GM19324 (cell line): Measurements from ENCODE around the gene GATA3.

ENCODE experiments used
- ATAC-seq: cut with Tn5 transposase; IDR thresholded peaks from one replicate; pipeline ENCODE4 v1.9.1; 2021; ENCODE audit warnings: mild to moderate bottlenecking, moderate library complexity; ENCODE audit not compliant: unreplicated experiment, low FRiP score

The GATA3 gene

DNA sequence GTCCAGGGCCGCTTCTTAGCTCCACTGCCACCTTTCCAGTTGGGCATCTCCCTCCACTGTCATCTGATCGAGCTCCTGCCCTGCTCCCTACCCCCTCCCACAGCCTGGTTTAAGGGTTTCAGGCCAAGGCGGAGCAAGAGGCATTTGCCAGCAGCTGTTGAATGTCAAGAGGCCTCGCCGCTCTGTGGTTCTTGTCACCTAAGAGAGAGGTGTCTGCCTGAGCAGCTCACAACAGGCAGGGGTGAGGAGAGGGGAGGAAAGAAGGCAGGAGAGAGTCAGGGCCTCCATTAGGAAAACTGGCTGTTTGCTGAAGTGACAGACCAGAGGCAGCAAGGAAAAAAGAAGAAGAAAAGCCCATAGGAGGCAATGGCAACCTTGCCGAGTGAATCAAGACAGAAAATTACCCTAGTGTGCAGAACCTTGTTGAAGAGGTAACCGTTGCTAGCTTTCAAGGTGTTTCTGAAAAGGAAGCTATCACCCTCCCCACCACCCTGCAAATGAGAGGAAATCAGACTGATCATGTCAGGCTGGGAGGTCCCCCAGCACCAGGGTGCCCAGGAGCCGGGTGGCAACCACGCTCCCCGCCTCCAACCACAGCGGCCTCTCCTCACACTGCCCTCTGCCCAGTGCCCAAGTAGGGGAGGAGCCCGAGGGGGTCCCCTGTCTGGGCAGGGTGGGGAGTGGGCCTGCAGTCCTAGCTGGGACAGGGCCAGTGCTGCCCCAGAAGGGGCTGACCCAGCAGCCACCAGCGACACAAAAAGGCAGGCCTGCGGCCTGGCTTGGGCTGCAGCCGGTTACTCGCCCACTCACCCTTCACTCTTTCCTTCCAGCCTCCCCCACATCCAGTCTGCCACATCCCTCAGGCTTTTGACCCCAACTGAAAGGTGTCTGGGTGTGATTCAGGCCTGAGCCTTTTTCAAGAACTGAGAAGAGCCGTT, 7.1 kb downstream of the GATA3 start:
- no peak for ATAC-seq

DNA sequence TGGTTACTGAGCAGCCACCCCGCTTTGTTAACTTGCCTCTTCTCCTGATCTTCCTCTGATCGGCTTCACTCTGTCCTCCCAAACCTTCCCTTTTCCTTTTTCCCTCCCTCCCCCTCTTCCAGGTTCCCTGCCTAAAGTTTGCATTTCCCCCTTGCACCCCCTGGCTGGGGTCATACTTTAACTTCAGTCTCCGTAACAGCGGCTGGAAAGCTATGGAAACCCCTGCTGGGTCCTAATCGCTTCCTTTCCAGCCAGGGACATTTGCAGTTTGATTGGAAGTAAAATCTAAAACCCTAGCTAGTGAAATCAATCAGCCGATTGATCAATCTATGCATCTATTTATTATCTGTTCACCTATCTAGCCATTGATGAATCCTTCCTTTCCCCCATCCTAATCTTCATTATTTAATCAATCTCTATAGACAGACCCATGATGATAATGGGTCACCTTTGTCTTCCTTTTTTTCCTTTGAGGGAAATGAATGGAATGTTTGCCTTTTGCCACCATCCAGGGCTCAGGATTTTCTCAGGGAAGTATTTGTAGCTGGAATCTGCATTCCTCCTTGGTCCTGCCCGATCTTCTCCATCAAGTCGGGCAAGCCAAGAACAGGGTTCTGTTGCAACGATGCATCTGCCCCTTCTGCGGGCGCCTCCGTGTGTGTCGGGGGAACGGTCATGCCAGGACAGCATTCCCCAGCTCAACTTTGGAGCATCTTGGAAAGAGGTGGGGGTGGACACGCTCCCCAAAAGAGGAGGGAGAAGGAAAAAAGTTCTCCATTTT, 8.8 kb downstream of the GATA3 start:
- ATAC-seq = no peak

GRCh38 chr10:8063935-8064334, 9.4 kb downstream of the GATA3 start:
- no peak for ATAC-seq

DNA sequence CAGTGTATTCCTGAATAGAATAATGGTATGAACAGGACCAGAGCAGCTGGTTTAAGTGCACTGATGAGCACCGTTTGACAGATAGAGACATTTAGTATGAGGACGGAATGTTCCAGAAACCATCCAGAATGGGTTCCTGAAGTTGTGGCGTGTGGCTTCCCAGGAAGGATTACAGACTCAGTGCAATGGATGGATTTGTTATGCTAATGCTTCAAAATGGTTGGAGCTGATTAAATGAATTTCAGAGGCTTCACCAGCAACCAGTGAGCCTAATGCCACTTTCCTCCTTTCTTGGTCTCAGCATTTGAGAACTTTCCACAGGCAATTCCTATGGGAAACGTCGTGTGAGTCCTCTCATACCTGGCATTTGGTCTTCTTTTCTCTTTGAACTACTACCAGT, 9.9 kb downstream of the GATA3 start:
- ATAC-seq = no peak

- ATAC-seq = no peak
Measured at GRCh38 chr10:8065651-8066050, 11.2 kb downstream of the GATA3 start.

DNA sequence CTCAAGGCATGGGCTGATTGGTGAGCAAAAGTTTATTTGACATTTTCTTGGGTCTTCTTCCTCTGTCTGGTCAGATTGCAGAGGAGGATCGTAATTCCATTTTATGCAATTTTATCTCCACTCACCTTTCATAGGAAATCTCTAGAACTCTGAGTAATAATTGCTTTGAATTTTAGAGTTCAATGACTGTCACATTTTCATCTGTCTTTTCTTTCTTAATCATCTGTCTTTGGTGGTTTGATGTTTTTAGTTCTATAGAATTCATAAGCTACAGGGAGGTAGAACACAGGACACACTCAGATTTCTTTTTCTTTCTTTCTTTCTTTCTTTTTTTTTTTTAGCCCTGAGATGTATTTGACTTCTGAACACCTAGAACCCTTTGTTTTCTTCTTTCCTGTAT, 11.6 kb downstream of the GATA3 start:
- no peak for ATAC-seq

DNA sequence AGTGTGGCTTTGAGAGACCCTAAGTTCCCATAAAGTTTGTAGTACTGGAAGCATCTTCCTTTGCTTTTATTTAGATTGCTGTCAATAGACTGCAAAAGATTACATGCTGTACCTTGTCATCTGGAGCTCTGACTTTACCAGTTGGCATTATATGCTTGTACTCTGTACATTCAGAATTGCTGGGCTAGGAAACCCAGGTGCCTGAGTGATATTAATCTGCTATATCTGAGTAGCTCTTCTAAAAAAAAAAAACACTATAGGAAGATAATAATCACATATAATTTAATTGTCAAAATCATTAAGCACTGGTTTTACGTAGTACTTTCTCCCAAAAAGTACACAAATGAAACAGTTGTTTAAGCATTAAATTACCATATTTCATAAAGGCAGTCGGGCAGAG, 12.3 kb downstream of the GATA3 start:
- no peak for ATAC-seq

- ATAC-seq = no peak
Measured at GRCh38 chr10:8069108-8069507, 14.6 kb downstream of the GATA3 start.

GRCh38 chr10:8069627-8070026, 15.1 kb downstream of the GATA3 start:
- no peak for ATAC-seq

- ATAC-seq = no peak
Measured at GRCh38 chr10:8070440-8070839, 16.0 kb downstream of the GATA3 start.

GRCh38 chr10:8071006-8071405, 16.5 kb downstream of the GATA3 start:
- no peak for ATAC-seq

GRCh38 chr10:8071666-8072065, 17.2 kb downstream of the GATA3 start:
- no peak for ATAC-seq

GRCh38 chr10:8072211-8072610, 17.7 kb downstream of the GATA3 start:
- ATAC-seq = no peak

DNA sequence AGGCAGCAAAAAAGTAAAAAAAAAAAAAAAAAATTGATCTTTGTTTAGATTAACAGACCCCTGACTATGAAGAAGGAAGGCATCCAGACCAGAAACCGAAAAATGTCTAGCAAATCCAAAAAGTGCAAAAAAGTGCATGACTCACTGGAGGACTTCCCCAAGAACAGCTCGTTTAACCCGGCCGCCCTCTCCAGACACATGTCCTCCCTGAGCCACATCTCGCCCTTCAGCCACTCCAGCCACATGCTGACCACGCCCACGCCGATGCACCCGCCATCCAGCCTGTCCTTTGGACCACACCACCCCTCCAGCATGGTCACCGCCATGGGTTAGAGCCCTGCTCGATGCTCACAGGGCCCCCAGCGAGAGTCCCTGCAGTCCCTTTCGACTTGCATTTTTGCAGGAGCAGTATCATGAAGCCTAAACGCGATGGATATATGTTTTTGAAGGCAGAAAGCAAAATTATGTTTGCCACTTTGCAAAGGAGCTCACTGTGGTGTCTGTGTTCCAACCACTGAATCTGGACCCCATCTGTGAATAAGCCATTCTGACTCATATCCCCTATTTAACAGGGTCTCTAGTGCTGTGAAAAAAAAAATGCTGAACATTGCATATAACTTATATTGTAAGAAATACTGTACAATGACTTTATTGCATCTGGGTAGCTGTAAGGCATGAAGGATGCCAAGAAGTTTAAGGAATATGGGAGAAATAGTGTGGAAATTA, 19.4 kb downstream of the GATA3 start:
- ATAC-seq = no peak

DNA sequence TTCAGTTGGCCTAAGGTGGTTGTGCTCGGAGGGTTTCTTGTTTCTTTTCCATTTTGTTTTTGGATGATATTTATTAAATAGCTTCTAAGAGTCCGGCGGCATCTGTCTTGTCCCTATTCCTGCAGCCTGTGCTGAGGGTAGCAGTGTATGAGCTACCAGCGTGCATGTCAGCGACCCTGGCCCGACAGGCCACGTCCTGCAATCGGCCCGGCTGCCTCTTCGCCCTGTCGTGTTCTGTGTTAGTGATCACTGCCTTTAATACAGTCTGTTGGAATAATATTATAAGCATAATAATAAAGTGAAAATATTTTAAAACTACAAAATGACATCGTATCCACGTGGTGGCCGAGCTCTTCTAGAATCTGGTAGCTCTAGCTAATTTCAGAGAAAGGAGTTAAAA, 20.4 kb downstream of the GATA3 start:
- no peak for ATAC-seq

GRCh38 chr10:8075282-8076260, 21.1 kb downstream of the GATA3 start:
- ATAC-seq = no peak

- no peak for ATAC-seq
Measured at GRCh38 chr10:8076933-8077332, 22.4 kb downstream of the GATA3 start.

GRCh38 chr10:8078027-8078426, 23.5 kb downstream of the GATA3 start:
- ATAC-seq = no peak

GRCh38 chr10:8079126-8079525, 24.6 kb downstream of the GATA3 start:
- no peak for ATAC-seq

DNA sequence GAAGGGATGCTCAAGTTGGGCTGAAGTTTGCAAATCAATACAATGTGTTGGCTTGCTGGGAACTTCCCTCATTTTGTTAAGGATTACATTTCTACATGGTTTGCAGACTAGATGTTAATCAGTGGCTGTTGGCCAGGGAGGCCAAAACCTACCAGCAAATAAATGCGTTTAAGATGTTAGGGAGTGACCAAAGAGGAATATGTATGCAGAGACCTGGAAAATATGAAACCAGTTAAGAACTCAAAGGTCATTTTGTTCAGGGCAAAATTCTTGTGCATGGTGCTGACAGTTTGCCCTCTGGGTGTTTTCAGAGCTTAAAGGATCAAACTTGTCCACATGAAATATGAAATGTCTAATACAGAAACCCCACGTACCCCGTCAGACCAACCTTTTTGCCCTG, 30.3 kb downstream of the GATA3 start:
- ATAC-seq = no peak
